OCI-LY7 (cell line): ENCODE results near the gene PPP1R16B. TPM values are rescaled to one million over a fixed set of nuclear protein-coding genes. Genes with fewer than 3 reads are reported as not detected.

ENCODE experiments used
- BruUV-seq: library from RNA; stranded (reverse); fragments of 400-500 nt; replicated peaks from 2 replicates; lab custom pipeline; 2021; lab: Mats Ljungman, UMichigan
- CTCF ChIA-PET: fragments of 300-600 bp; sonication (Branson Sonifier 250); formaldehyde crosslinking; loops from one replicate; lab custom pipeline; 2022; ENCODE audit warnings: antibody characterized with exemption; ENCODE audit not compliant: unreplicated experiment; lab: Charles Lee
- POLR2A ChIA-PET: fragments of 300-600 bp; sonication (Branson Sonifier 250); formaldehyde crosslinking; loops from one replicate; lab custom pipeline; 2022; ENCODE audit warnings: antibody characterized with exemption; lab: Charles Lee
- DNase-seq: peaks from one replicate; pipeline ENCODE4 v3.0.0-alpha.2; 2015; ENCODE audit warnings: low spot score
- H2AFZ ChIP-seq: fragments of 200-600 bp; sonication (generic), shearing (Covaris generic); 2 replicates; pipeline ENCODE4 v1.6.1; 2014; ENCODE audit warnings: mild to moderate bottlenecking, antibody characterized with exemption, low read length, moderate library complexity
- H3K27ac ChIP-seq: fragments of 200-600 bp; sonication (generic); 2 replicates; pipeline ENCODE4 v1.5.1; 2014; ENCODE audit warnings: mixed run types, low read depth, mild to moderate bottlenecking, moderate library complexity, low read length, inconsistent platforms; ENCODE audit not compliant: poor library complexity, severe bottlenecking
- H3K36me3 ChIP-seq: fragments of 200-600 bp; sonication (generic); 2 replicates; pipeline ENCODE4 v1.6.1; 2014; ENCODE audit warnings: mild to moderate bottlenecking, antibody characterized with exemption, low read length, moderate library complexity, mixed read lengths; ENCODE audit not compliant: insufficient read depth
- H3K4me1 ChIP-seq: fragments of 200-600 bp; sonication (generic); 2 replicates; pipeline ENCODE4 v1.5.1; 2014; ENCODE audit warnings: mild to moderate bottlenecking, low read length; ENCODE audit not compliant: insufficient read depth, poor library complexity, severe bottlenecking
- H3K4me2 ChIP-seq: fragments of 200-600 bp; sonication (generic); 2 replicates; pipeline ENCODE4 v1.6.1; 2014; ENCODE audit warnings: mild to moderate bottlenecking, low read length
- H3K4me3 ChIP-seq: fragments of 200-600 bp; sonication (generic); 2 replicates; pipeline ENCODE4 v1.5.1; 2014; ENCODE audit warnings: mild to moderate bottlenecking, low read depth, low read length; ENCODE audit not compliant: poor library complexity, severe bottlenecking
- H3K79me2 ChIP-seq: fragments of 200-600 bp; sonication (generic); 2 replicates; pipeline ENCODE4 v1.6.1; 2016; ENCODE audit warnings: low read depth, mild to moderate bottlenecking, low read length, moderate library complexity, mixed read lengths; ENCODE audit not compliant: insufficient read depth
- H3K9me2 ChIP-seq: fragments of 200-600 bp; sonication (generic); 2 replicates; pipeline ENCODE4 v1.6.1; 2016; ENCODE audit warnings: mild to moderate bottlenecking, low read length, mixed read lengths; ENCODE audit not compliant: insufficient read depth
- H3K9me3 ChIP-seq: fragments of 200-600 bp; sonication (generic); 2 replicates; pipeline ENCODE4 v1.6.1; 2014; ENCODE audit warnings: mild to moderate bottlenecking, mixed run types, low read length, mixed read lengths
- H4K20me1 ChIP-seq: fragments of 200-600 bp; sonication (generic); 2 replicates; pipeline ENCODE4 v1.6.1; 2014; ENCODE audit warnings: mild to moderate bottlenecking, antibody characterized with exemption, low read length, moderate library complexity, mixed read lengths; ENCODE audit not compliant: insufficient read depth
- CTCF ChIP-seq: fragments of 200-600 bp; sonication (generic); conservative IDR thresholded peaks from 2 replicates; pipeline ENCODE4 v1.5.1; 2014; ENCODE audit warnings: mild to moderate bottlenecking, antibody characterized with exemption, low read length, moderate library complexity, mixed read lengths
- EZH2phosphoT487 ChIP-seq: fragments of 200-600 bp; sonication (generic); IDR thresholded peaks from 2 replicates; pipeline ENCODE4 v1.6.1; 2018; ENCODE audit warnings: low read depth, borderline replicate concordance, mild to moderate bottlenecking, mixed run types, antibody characterized with exemption, low read length, moderate library complexity, mixed read lengths
- intact Hi-C: fragments of 100-400 bp; cut with micrococcal nuclease; formaldehyde crosslinking; loops from one replicate; pipeline ENCODE4 v1.10.0; 2022; ENCODE audit not compliant: unreplicated experiment
- total RNA-seq, 2 experiments: library from RNA; depleted of rRNA in 1 of 2; stranded (reverse); fragments of >200 nt in 1 of 2; shearing (Covaris generic) in 1 of 2; gene quantifications; 2 replicates each; pipeline ENCODE4 v1.2.3, GENCODE V29; 2014 to 2022

Gene PPP1R16B
- total RNA-seq, 2 experiments from 2014 or later = 45.4 to 49.7 TPM

- peak; percentile 71 for DNase-seq
- peaks cover 57% of the 10 kb centered on the region for H3K4me1 ChIP-seq
- H3K9me2 ChIP-seq = no peaks in the 10 kb centered on the region
- peak overlapping the region; percentile 98 for H3K4me2 ChIP-seq
- TF ChIP-seq CTCF = peak; percentile 67
- no peak for TF ChIP-seq EZH2phosphoT487
- H3K9me3 ChIP-seq = no peaks in the 10 kb centered on the region
- peak overlapping the region; percentile 98 for H3K4me3 ChIP-seq
- peaks cover 32% of the 10 kb centered on the region for H3K36me3 ChIP-seq
- H2AFZ ChIP-seq = no peak overlapping the region
- CTCF ChIA-PET = interaction anchor here (0.8 to 1.4 kb wide), 6 partner anchors 32 to 87 kb away, joined by 3 to 6 read pairs (median 3); no protein-coding TSS in a partner anchor
- POLR2A ChIA-PET = interaction anchor here (0.7 to 4.9 kb wide), 21 partner anchors 16 to 89 kb away, joined by 3 to 39 read pairs (median 4); no protein-coding TSS in a partner anchor
- H3K27ac ChIP-seq = peak overlapping the region; percentile 79
- intact Hi-C loops = loop anchor here (1.0 to 10.0 kb wide), 6 partner anchors 36 to 239 kb away; partner anchors contain the start of gene DHX35
- H4K20me1 ChIP-seq = 0 out of 2 replicates have a peak, but pooled peaks cover 15% of the 10 kb centered on the region
- no TSS peak for BruUV-seq
- peaks cover 54% of the 10 kb centered on the region for H3K79me2 ChIP-seq
These were observed 709 bp downstream of the PPP1R16B start for GRCh38 chr20:38805958-38806854.

DNA sequence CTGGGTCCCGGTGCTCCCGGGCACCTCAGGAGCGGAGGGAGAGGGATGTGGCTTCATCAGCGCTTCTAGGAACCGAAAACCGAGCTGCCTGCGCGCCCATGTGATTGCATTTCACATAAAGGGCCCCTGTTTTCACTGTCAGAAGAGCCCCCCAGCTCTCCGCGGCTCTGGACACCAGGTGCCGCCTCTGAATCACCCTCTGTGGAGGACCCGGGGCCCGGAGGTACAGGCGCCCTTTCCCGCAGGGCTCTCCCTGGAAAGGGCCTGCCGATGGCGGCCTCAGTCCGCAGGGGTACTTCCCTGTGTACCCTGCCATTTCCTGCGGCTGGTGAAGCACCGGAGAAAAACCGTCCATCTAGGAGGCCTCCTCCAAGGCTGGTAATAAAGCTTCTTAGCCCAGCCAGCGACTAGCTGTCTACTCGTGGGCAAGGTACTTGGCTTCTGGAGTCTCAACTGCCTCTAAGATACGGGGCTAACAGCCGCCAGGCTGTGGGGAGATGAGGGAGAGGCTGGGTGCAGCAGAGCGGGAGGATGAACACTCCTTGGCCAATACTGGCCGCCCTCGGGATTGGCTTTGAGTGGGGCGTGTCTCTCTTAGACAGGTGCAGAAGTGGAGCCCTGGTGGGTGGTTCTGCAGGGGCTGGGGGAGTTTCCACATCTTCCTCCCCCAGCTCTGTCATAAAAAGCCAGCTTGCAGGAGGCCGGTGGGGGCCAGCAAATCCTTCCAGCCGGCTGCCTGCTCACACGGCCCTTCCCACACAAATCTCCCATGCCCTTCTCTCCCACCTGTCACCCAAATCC lies 1.6 kb downstream of the PPP1R16B start:
- no TSS peak for BruUV-seq
- intact Hi-C loops = loop anchor here (1.0 to 10.0 kb wide), 4 partner anchors 68 to 238 kb away; partner anchors contain the start of gene DHX35
- Histone ChIP-seq H4K20me1 (peaks cover 22% of the 10 kb centered on the region; the same call in 1 of the 2 replicates), H3K36me3 (peaks cover 39% of the 10 kb centered on the region), H3K4me1 (peaks cover 66% of the 10 kb centered on the region), H3K9me2 (no peaks in the 10 kb centered on the region), H3K27ac (peak overlapping the region; percentile 79), H3K4me2 (peak overlapping the region; percentile 98), H3K4me3 (peak overlapping the region; percentile 98), H2AFZ (no peak overlapping the region), H3K79me2 (peaks cover 63% of the 10 kb centered on the region), H3K9me3 (no peaks in the 10 kb centered on the region)
- DNase-seq = peak; percentile 54
- ChIA-PET CTCF (interaction anchor here (0.8 to 1.4 kb wide), 4 partner anchors 32 to 76 kb away, joined by 3 to 4 read pairs (median 3); no protein-coding TSS in a partner anchor), POLR2A (interaction anchor here (0.6 to 4.9 kb wide), 13 partner anchors 27 to 1462 kb away, joined by 3 to 39 read pairs (median 5); no protein-coding TSS in a partner anchor)
- TF ChIP-seq CTCF (no peak), EZH2phosphoT487 (no peak)
